Kidney (tissue), 14 donors: ENCODE measurements around the gene PPIC. TPM values are rescaled to one million over a fixed set of nuclear protein-coding genes. Genes with fewer than 3 reads are reported as not detected.

Experiments used
- DNase-seq, 5 donors: peaks; one replicate each; pipeline ENCODE4 v3.0.0-alpha.2; 2013 to 2020
- FAIRE-seq: peaks from 2 replicates; lab custom pipeline; 2012; peaks lifted over from hg19 to GRCh38; lab: Jason Lieb, UNC
- H3K27ac ChIP-seq, 2 donors: one replicate each; pipeline ENCODE4 v1.7.0; 2013; ENCODE audit warnings: low read depth in 2 of 2, low read length in 2 of 2, inconsistent platforms in 1 of 2
- H3K27me3 ChIP-seq: one replicate; pipeline ENCODE4 v1.7.1; 2013; ENCODE audit warnings: low read length, inconsistent platforms; ENCODE audit not compliant: control insufficient read depth, insufficient read depth
- H3K36me3 ChIP-seq, 3 donors: one replicate each; pipeline versions ENCODE4 v1.7.0 to v1.7.1; 2013; ENCODE audit warnings: low read length in 3 of 3, control low read depth in 1 of 3, inconsistent platforms in 1 of 3; ENCODE audit not compliant: insufficient read depth in 3 of 3, control insufficient read depth in 2 of 3
- H3K4me1 ChIP-seq, 3 donors: one replicate each; pipeline versions ENCODE4 v1.7.0 to v1.7.1; 2013; ENCODE audit warnings: low read length in 3 of 3, inconsistent platforms in 1 of 3, low read depth in 1 of 3; ENCODE audit not compliant: control insufficient read depth in 2 of 3, insufficient read depth in 2 of 3
- H3K4me3 ChIP-seq, 3 donors: one replicate each; pipeline versions ENCODE4 v1.7.0 to v1.8.1; 2013; ENCODE audit warnings: low read length in 3 of 3, control low read depth in 1 of 3, inconsistent platforms in 1 of 3
- H3K9ac ChIP-seq, 3 donors: one replicate each; pipeline versions ENCODE4 v1.7.0 to v1.7.1; 2013; ENCODE audit warnings: low read length in 3 of 3, control low read depth in 1 of 3, inconsistent platforms in 1 of 3
- H3K9me3 ChIP-seq, 3 donors: one replicate each; pipeline versions ENCODE4 v1.7.0 to v1.7.1; 2013; ENCODE audit warnings: low read length in 3 of 3, control low read depth in 1 of 3, inconsistent platforms in 1 of 3; ENCODE audit not compliant: control insufficient read depth in 2 of 3, insufficient read depth in 1 of 3
- intact Hi-C: fragments of 100-400 bp; cut with DNase I; formaldehyde crosslinking; loops from one replicate; pipeline ENCODE4 v1.11.1; 2022
- polyA plus RNA-seq: library from polyadenylated mRNA; stranded (reverse); fragments of 350-450 nt; fragmentation: Illumina TruSeq; extraction: RNeasy Lipid Tissue Mini Kit (QIAGEN cat#74804); gene quantifications from one replicate; pipeline ENCODE4 v1.2.3, GENCODE V29; 2014; ENCODE audit warnings: low read depth, low replicate concordance; ENCODE audit not compliant: insufficient read depth
- total RNA-seq: library from RNA; stranded (reverse); fragmentation: NEBNext Ultra II Directional; extraction: Animal tissue kit (Norgen Biotek cat#: 25700); gene quantifications from one replicate; pipeline ENCODE4 v1.2.1, GENCODE V29; 2021
- TF ChIP-seq, protein P1 (sequence below): IDR thresholded peaks from 3 replicates; pipeline ENCODE4 v1.5.1; 2012; ENCODE audit warnings: mild to moderate bottlenecking, moderate library complexity, borderline replicate concordance; ENCODE audit not compliant: insufficient read depth; ENCODE audit errors: extremely low read depth
- donor health status: control.
- donor health status: control.
- donor health status: control.
- donor health status: control.
- donor health status: control.
- donor health status: DM: yes; HTN: yes; CAD: no.
- donor health status: Normal renal cell carcinoma (clear cell type).

The PPIC gene
- total and polyA plus RNA-seq, 2 donors from 2014 or later, result 46.1 to 49.5 TPM

DNA sequence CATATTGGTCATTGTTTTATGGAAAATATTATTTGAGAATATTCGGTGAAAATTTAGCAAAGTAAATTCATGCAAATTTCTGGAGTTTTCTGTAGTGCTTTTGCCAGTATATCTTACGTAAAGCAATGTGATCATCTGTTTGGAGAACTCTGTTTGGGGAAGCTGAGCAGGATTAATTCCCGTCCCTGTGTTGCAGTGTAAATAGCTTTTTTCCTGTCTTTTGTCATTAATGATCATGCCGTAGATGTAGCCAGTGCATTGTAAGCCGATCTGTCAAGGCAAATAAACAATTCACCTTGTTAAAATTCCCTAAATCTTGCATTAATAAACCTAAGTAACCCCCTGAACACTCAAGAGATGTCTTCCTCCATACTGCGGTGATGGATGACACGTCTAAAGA is 39.2 kb downstream of the PPIC start:
- Histone ChIP-seq H3K27ac (no peak overlapping the region), H3K4me3 (no peak overlapping the region), H3K36me3 (no peaks in the 10 kb centered on the region), H3K27me3 (no peaks in the 10 kb centered on the region), H3K4me1 (no peaks in the 10 kb centered on the region), H3K9ac (no peak overlapping the region), H3K9me3 (no peaks in the 10 kb centered on the region)
- TF ChIP-seq, protein P1, sequence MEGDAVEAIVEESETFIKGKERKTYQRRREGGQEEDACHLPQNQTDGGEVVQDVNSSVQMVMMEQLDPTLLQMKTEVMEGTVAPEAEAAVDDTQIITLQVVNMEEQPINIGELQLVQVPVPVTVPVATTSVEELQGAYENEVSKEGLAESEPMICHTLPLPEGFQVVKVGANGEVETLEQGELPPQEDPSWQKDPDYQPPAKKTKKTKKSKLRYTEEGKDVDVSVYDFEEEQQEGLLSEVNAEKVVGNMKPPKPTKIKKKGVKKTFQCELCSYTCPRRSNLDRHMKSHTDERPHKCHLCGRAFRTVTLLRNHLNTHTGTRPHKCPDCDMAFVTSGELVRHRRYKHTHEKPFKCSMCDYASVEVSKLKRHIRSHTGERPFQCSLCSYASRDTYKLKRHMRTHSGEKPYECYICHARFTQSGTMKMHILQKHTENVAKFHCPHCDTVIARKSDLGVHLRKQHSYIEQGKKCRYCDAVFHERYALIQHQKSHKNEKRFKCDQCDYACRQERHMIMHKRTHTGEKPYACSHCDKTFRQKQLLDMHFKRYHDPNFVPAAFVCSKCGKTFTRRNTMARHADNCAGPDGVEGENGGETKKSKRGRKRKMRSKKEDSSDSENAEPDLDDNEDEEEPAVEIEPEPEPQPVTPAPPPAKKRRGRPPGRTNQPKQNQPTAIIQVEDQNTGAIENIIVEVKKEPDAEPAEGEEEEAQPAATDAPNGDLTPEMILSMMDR, result no peak
- intact Hi-C loops, result no loop called here
- DNase-seq (peak in 1 of 5 donors; percentile 3), FAIRE-seq (no peak)

DNA sequence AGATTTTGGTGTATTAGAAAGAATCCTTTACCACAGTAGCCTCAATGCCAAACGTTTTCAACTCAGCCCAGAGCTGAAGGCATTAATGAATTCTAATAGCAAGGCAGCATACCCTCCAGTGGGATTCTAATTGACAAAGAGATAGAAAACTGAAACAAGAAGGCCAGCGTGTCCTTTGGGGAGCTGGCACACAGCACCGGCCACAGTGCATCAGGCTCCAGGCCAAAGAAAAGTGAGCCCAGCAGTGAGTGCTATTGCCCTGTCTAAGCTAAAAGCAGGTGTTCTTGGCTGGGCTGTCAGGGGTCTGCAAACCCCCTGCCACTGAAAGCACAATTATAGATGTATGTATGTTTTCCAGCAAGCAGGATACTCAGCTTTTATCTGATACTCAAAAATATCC is 40.4 kb downstream of the PPIC start:
- H3K4me1 ChIP-seq, result no peaks in the 10 kb centered on the region
- H3K36me3 ChIP-seq, result no peaks in the 10 kb centered on the region
- no peaks in the 10 kb centered on the region for H3K9me3 ChIP-seq
- FAIRE-seq (no peak), DNase-seq (no peak)
- H3K4me3 ChIP-seq, result no peak overlapping the region
- no peaks in the 10 kb centered on the region for H3K27me3 ChIP-seq
- TF ChIP-seq, protein P1, result no peak
- intact Hi-C loops, result no loop called here
- H3K9ac ChIP-seq, result no peak overlapping the region
- H3K27ac ChIP-seq, result no peak overlapping the region

DNA sequence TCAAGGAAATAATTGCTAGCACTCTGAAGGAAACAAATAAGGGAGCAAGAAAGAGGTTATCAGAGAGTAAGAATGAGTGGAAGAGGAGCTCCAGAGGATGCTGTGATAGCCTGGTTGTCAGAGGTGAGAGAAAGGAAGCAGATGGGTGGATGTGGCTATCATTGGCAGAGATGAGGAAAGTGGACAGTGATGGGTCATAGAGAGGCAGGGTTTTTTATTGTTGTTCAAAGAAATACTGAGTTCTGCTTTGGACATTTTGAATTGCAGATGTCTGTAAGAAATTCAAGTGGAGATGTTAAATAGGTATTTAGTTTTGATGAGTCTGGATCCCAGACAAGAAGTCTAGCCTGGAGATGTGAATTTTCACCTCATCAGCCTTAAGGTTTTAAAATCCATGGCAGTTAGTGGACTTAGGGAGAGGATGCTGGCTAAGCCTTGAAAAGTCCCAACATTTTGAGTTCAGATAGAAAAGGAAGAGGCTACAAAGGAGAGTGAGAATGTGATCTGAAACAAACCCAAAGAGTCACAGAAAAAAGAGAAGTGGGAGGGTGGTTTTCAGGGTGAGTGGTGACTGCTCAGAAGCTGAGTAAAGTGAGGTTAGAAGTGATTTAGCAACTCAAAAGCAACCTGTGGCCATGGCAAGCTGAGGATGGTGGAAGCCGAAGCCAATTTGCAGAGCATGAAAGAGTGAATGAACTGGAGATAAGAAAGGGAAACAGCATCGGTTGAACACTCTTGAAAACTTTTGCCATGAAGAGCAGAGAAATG is 50.4 kb downstream of the PPIC start:
- Histone ChIP-seq H3K9me3 (no peaks in the 10 kb centered on the region), H3K4me3 (no peak overlapping the region), H3K4me1 (no peaks in the 10 kb centered on the region), H3K27ac (no peak overlapping the region), H3K36me3 (no peaks in the 10 kb centered on the region), H3K27me3 (no peaks in the 10 kb centered on the region), H3K9ac (no peak overlapping the region)
- DNase-seq (no peak), FAIRE-seq (no peak)
- intact Hi-C loops, result no loop called here
- TF ChIP-seq, protein P1, result no peak
